GM12878 (cell line): ENCODE data around the gene THAP9.

ENCODE experiments used
- NFYB ChIP-seq: IDR thresholded peaks from 2 replicates; pipeline ENCODE4 v1.6.1; 2011; ENCODE audit warnings: low read depth, mild to moderate bottlenecking, low read length, improper control_type of control experiment, moderate library complexity; ENCODE audit not compliant: insufficient read depth
- STAT3 ChIP-seq: IDR thresholded peaks from 2 replicates; pipeline ENCODE4 v1.6.1; 2011; ENCODE audit warnings: low read depth, low read length, improper control_type of control experiment
- TAF1 ChIP-seq: IDR thresholded peaks from 2 replicates; pipeline ENCODE4 v1.6.1; 2011; ENCODE audit warnings: mild to moderate bottlenecking, low read depth, low read length, borderline replicate concordance
- ZZZ3 ChIP-seq: IDR thresholded peaks from 2 replicates; pipeline ENCODE4 v1.6.1; 2011; ENCODE audit warnings: low read depth; ENCODE audit not compliant: control insufficient read depth, insufficient read length
- TF ChIP-seq, protein P1 (sequence below): IDR thresholded peaks from 2 replicates; pipeline ENCODE4 v1.6.1; 2012; ENCODE audit warnings: low read length, inconsistent platforms

DNA sequence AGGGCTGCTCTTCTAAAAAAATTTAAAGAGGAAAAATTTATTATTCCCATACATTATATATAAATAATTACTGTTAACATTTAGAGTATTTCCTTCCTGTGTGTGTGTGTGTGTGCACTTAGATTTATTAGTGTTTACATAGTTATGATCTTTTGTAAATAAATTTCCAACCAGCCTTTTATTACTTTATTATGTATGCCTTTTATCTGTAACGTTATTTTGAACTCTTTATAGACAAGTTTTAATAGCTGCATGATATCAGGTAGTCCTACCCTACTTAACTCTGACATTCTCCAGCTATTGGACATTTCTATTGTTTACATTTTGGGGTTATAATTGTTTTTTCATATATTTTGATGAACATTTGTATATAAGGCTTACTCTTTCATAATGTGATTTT lies 8.8 kb downstream of the THAP9 start:
- TF ChIP-seq STAT3: no peak
- no peak for TF ChIP-seq TAF1
- TF ChIP-seq, protein P1, sequence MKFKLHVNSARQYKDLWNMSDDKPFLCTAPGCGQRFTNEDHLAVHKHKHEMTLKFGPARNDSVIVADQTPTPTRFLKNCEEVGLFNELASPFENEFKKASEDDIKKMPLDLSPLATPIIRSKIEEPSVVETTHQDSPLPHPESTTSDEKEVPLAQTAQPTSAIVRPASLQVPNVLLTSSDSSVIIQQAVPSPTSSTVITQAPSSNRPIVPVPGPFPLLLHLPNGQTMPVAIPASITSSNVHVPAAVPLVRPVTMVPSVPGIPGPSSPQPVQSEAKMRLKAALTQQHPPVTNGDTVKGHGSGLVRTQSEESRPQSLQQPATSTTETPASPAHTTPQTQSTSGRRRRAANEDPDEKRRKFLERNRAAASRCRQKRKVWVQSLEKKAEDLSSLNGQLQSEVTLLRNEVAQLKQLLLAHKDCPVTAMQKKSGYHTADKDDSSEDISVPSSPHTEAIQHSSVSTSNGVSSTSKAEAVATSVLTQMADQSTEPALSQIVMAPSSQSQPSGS: no peak
- no peak for TF ChIP-seq ZZZ3
- no peak for TF ChIP-seq NFYB
